Measurements from ENCODE around the gene KCNN2.

DNA sequence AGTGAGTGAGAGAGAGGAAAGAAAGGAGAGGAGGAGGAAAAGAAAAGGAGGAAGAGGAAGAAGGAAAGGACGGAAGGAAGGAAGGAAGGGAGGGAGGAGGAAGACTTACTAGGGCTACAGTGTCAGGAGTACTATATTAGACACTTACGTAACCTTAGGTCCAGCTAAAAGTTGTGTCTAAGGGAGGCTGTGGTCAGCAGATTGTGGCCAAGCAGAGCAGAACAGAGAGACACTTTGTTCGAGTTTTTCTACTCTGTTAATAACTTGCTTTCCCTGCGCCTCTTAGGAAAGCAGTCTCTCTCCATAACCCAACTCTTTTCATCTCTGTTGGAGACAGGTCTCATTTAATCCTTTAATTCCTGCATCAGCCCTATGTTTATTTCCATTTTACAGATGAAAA is 138.9 kb downstream of the KCNN2 start:
- TF ChIP-seq CTCF (IDR thresholded peaks at IDR 0.05; ENCODE audit: insufficient read depth, low read length) (no peak), GABPA (IDR thresholded peaks at IDR 0.05; ENCODE audit: low read depth) (no peak), POLR2AphosphoS5 (IDR thresholded peaks at IDR 0.05; ENCODE audit: low read depth) (no peak)
